ENCODE measurements around the gene RNF220.
A peak's percentile ranks its signal among the peaks of the same experiment; 100 is the strongest.

RNF220 gene

GRCh38 chr1:44565833-44566232, 160.8 kb downstream of the RNF220 start:
- no peak for DNase-seq (ENCODE audit: extremely low read depth, low read depth)
- H3K4me3 ChIP-seq (replicated peaks; ENCODE audit: low read depth, low read length) = no peak overlapping the region
- TF ChIP-seq CTCF (IDR thresholded peaks at IDR 0.05; ENCODE audit: low read depth, low read length, missing control alignments) = no peak

GRCh38 chr1:44566281-44567046, 161.4 kb downstream of the RNF220 start:
- no peak for TF ChIP-seq CTCF (IDR thresholded peaks at IDR 0.05; ENCODE audit: low read depth, low read length, missing control alignments)
- no peak for DNase-seq (ENCODE audit: extremely low read depth, low read depth)
- H3K4me3 ChIP-seq (replicated peaks; ENCODE audit: low read depth, low read length) = no peak overlapping the region

GRCh38 chr1:44568128-44568900, 163.3 kb downstream of the RNF220 start:
- TF ChIP-seq CTCF (IDR thresholded peaks at IDR 0.05; ENCODE audit: low read depth, low read length, missing control alignments) = no peak
- H3K4me3 ChIP-seq (replicated peaks; ENCODE audit: low read depth, low read length) = no peak overlapping the region
- no peak for DNase-seq (ENCODE audit: extremely low read depth, low read depth)

GRCh38 chr1:44569491-44569890, 164.4 kb downstream of the RNF220 start:
- no peak overlapping the region for H3K4me3 ChIP-seq (replicated peaks; ENCODE audit: low read depth, low read length)
- no peak for TF ChIP-seq CTCF (IDR thresholded peaks at IDR 0.05; ENCODE audit: low read depth, low read length, missing control alignments)
- no peak for DNase-seq (ENCODE audit: extremely low read depth, low read depth)

- DNase-seq (ENCODE audit: extremely low read depth, low read depth) = no peak
Measured at GRCh38 chr1:44571712-44572571, 166.9 kb downstream of the RNF220 start.

More at GRCh38 chr1:44571712-44572571, 166.9 kb downstream of the RNF220 start:
- H3K4me3 ChIP-seq (replicated peaks; ENCODE audit: low read depth, low read length) = no peak overlapping the region
- TF ChIP-seq CTCF (IDR thresholded peaks at IDR 0.05; ENCODE audit: low read depth, low read length, missing control alignments) = peak; percentile 54

Measured in HFF-Myc (cell line).